Urothelium cell line (cell line): ENCODE data around the gene GJD4.

Experiments
- DNase-seq: peaks from one replicate; pipeline ENCODE4 v3.0.0; 2011; ENCODE audit warnings: low spot score, mixed read lengths
- FAIRE-seq: peaks from 2 replicates; lab custom pipeline; 2011; peaks lifted over from hg19 to GRCh38; lab: Jason Lieb, UNC

Gene GJD4

DNA sequence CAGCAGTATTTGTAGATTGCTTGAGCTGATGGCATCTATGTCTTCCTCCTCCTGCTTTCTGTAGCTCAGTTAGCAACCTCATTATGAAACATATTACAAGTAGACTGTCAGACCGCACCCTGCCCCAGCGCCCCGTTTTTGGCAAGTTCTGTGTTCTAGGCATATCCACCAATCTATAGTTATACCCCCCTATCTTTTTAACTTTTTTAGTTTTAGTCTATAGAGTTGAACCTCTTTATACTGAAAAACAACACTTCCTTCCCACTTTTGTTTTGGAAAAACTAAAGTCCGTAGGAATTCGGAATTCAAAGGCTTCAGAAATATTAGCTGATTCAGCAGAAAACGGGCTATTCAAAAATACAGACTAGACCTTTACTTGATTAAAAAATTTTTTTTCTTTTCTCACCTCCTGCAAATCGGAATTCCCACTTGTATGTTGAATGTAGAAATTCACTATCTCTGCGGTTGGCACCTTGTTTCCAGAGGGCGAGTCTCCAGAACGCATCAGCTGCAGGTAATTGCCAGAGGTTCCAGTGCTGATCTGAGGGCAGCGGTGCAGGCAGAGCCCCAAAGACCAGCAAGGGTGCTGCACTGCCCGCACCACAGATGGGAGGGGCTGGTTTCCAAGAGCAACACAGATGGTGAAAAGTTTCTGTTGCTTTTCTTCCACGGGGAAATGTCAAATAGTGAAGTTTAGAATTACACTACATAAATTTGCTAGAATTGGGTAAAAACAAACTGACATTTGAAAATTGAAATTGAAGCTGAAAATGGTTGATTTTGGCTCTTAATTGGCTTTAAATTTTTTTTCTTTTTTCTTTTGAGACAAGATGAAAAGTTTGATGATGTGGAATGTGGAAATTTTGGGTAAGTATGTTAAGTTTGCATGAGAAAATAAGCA, 39.2 kb downstream of the GJD4 start:
- FAIRE-seq (no peak), DNase-seq (no peak)

GRCh38 chr10:35650894-35651293, 45.8 kb downstream of the GJD4 start:
- FAIRE-seq (no peak), DNase-seq (no peak)

DNA sequence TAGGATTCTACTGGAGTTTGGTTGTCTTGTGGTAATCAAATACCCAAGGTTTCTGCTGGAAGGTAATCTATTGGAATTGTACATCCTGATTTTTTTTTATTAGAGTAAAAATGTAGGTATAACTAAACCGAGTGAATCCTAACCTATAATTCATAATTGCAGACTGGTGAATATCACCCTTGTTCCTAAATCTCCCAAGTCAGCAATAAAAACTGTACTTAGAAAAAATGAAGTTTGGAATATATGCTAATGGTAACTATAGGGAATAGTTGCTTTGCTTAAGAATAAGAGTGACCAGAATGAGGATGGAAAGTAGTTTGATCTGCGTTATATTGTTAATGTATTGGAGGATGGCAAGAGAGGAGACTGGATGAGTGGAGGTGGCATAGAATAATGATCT, 47.7 kb downstream of the GJD4 start:
- no peak for DNase-seq
- FAIRE-seq: no peak

DNA sequence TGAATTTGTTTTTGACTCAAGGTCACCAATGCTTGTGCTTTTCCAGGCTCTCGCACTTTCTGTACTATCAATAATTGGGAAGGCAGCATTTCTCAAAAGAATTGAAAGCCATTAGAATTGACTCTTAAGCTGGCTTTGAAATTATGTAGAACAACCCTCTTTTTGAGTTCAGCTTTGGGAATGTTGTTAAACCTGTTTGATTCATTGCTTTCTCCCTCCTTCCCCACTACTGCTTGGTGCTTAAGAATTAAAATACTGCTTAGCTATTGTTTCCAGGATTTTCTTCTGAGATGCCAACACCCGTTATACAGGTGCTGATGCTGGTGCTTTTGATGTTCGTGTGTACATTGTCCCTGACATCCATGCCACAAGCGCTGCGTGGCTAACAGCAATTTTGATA, 52.5 kb downstream of the GJD4 start:
- DNase-seq (no peak), FAIRE-seq (no peak)
